Measurements from ENCODE around the gene FOCAD. TPM values are rescaled to one million over a fixed set of nuclear protein-coding genes. Genes with fewer than 3 reads are reported as not detected.

FOCAD gene
- total RNA-seq, 1 donor = 45.6 TPM

DNA sequence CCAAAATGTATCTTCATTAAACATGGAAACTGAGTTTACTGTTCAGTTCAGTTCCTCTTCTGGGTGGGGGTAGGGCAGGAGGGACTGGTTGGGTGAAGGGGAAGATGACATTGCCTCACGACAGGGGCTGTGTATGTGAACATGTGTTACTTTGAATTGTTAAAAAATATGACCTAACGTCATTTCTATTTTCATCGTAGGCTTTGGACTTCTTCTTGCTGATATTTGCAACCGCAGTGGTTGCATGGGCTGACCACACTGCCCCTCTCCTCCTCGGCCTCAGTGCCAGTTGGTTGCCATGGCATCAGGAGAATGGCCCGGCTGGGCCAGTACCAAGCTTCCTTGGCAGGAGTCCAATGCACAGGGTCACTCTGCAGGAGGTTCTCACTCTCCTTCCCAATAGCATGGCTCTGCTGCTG lies 305.9 kb downstream of the FOCAD start:
- Histone ChIP-seq H3K27me3 (ENCODE audit: insufficient read depth, low read length) (no peaks in the 10 kb centered on the region), H2AFZ (ENCODE audit: low read length) (no peak overlapping the region), H3K79me2 (ENCODE audit: insufficient read depth, low read length) (no peaks in the 10 kb centered on the region), H3K4me2 (ENCODE audit: insufficient read depth, low read length) (no peak overlapping the region), H3K36me3 (ENCODE audit: insufficient read depth, low read length) (peaks cover 18% of the 10 kb centered on the region), H3K9me3 (ENCODE audit: low read depth, low read length) (no peaks in the 10 kb centered on the region), H3K4me3 (ENCODE audit: insufficient read depth, low read length) (no peak overlapping the region), H3K27ac (ENCODE audit: low read depth, low read length) (no peak overlapping the region), H4K20me1 (ENCODE audit: insufficient read depth, low read length) (no peaks in the 10 kb centered on the region), H3K4me1 (ENCODE audit: insufficient read depth, low read length) (peaks cover 10% of the 10 kb centered on the region)
- peak; percentile 18 for DNase-seq (ENCODE audit: insufficient read length, low spot score, missing footprints)
- TF ChIP-seq, protein P1, sequence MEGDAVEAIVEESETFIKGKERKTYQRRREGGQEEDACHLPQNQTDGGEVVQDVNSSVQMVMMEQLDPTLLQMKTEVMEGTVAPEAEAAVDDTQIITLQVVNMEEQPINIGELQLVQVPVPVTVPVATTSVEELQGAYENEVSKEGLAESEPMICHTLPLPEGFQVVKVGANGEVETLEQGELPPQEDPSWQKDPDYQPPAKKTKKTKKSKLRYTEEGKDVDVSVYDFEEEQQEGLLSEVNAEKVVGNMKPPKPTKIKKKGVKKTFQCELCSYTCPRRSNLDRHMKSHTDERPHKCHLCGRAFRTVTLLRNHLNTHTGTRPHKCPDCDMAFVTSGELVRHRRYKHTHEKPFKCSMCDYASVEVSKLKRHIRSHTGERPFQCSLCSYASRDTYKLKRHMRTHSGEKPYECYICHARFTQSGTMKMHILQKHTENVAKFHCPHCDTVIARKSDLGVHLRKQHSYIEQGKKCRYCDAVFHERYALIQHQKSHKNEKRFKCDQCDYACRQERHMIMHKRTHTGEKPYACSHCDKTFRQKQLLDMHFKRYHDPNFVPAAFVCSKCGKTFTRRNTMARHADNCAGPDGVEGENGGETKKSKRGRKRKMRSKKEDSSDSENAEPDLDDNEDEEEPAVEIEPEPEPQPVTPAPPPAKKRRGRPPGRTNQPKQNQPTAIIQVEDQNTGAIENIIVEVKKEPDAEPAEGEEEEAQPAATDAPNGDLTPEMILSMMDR (IDR thresholded peaks at IDR 0.05; ENCODE audit: extremely low read depth, low read depth, low read length) = no peak

DNA sequence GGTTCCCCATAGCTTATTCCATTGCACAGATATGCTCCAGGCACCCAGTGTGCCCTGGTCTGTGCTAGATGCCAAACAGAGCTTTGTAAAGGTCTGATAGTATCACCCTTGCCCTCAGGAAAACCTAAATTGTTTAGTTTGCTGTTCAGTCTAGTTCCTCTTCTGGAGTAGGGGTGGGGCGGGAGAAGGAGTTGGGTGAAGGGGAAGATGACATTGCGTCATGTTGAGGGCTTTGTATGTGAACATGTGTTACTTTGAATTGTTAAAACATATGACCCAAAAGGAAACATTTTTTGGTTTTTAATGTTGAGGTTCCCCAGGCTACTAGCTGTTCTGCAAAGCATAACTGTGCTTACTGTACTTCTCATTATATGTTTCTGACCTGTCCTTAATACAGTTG lies 306.8 kb downstream of the FOCAD start:
- TF ChIP-seq, protein P1 (IDR thresholded peaks at IDR 0.05; ENCODE audit: extremely low read depth, low read depth, low read length) = no peak
- no peaks in the 10 kb centered on the region for H4K20me1 ChIP-seq (ENCODE audit: insufficient read depth, low read length)
- no peaks in the 10 kb centered on the region for H3K79me2 ChIP-seq (ENCODE audit: insufficient read depth, low read length)
- H3K36me3 ChIP-seq (ENCODE audit: insufficient read depth, low read length) = peaks cover 24% of the 10 kb centered on the region
- H2AFZ ChIP-seq (ENCODE audit: low read length) = no peak overlapping the region
- H3K4me1 ChIP-seq (ENCODE audit: insufficient read depth, low read length) = peaks cover 10% of the 10 kb centered on the region
- H3K9me3 ChIP-seq (ENCODE audit: low read depth, low read length) = no peaks in the 10 kb centered on the region
- no peak for DNase-seq (ENCODE audit: insufficient read length, low spot score, missing footprints)
- no peaks in the 10 kb centered on the region for H3K27me3 ChIP-seq (ENCODE audit: insufficient read depth, low read length)
- H3K4me3 ChIP-seq (ENCODE audit: insufficient read depth, low read length) = no peak overlapping the region
- no peak overlapping the region for H3K27ac ChIP-seq (ENCODE audit: low read depth, low read length)
- H3K4me2 ChIP-seq (ENCODE audit: insufficient read depth, low read length) = no peak overlapping the region

DNA sequence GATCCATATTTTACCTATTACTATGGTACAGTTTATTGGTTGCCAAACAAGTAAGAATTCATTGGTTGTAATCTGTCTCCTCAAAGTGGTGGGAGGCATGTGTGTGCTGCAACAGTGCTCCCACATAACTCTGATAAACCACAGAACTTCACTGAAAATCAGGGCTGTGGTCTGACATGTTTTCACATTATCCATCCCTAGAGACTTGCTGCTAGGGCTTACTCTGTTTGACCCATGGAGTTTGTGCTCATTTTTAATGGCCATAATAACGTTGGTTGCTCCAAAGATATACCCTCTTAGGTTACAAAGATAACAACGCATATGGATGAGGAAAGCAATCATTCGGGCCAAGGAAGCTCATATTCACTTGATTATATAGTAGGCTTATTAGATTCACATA lies 310.4 kb downstream of the FOCAD start:
- Histone ChIP-seq H3K79me2 (ENCODE audit: insufficient read depth, low read length) (no peaks in the 10 kb centered on the region), H2AFZ (ENCODE audit: low read length) (no peak overlapping the region), H3K9me3 (ENCODE audit: low read depth, low read length) (no peaks in the 10 kb centered on the region), H3K27ac (ENCODE audit: low read depth, low read length) (no peak overlapping the region), H4K20me1 (ENCODE audit: insufficient read depth, low read length) (no peaks in the 10 kb centered on the region), H3K4me3 (ENCODE audit: insufficient read depth, low read length) (no peak overlapping the region), H3K36me3 (ENCODE audit: insufficient read depth, low read length) (peaks cover 27% of the 10 kb centered on the region), H3K4me1 (ENCODE audit: insufficient read depth, low read length) (peaks cover 3% of the 10 kb centered on the region), H3K4me2 (ENCODE audit: insufficient read depth, low read length) (no peak overlapping the region), H3K27me3 (ENCODE audit: insufficient read depth, low read length) (no peaks in the 10 kb centered on the region)
- DNase-seq (ENCODE audit: insufficient read length, low spot score, missing footprints) = peak; percentile 0
- TF ChIP-seq, protein P1 (IDR thresholded peaks at IDR 0.05; ENCODE audit: extremely low read depth, low read depth, low read length) = no peak

DNA sequence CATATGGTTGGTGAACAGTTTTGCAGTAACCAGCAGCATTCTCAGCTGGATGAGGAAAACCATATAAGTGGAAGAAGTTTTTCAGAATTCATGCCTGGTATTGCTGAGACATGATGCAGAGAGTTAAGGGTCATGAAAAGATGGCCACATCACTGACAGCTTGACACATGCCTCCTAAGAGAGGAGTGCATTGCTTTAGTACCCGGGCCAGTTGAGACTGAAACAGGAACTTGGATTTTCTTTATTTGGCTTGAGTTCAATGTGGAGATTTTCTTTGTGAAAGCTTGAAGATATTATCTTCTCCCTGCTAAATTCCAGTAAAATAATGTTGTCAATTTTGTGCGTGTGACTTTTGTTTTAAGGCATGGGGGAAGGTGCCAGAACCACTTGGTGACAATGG lies 311.6 kb downstream of the FOCAD start:
- Histone ChIP-seq H3K4me3 (ENCODE audit: insufficient read depth, low read length) (no peak overlapping the region), H3K9me3 (ENCODE audit: low read depth, low read length) (no peaks in the 10 kb centered on the region), H3K4me2 (ENCODE audit: insufficient read depth, low read length) (no peak overlapping the region), H3K27ac (ENCODE audit: low read depth, low read length) (no peak overlapping the region), H3K36me3 (ENCODE audit: insufficient read depth, low read length) (peaks cover 21% of the 10 kb centered on the region), H4K20me1 (ENCODE audit: insufficient read depth, low read length) (no peaks in the 10 kb centered on the region), H3K79me2 (ENCODE audit: insufficient read depth, low read length) (no peaks in the 10 kb centered on the region), H3K27me3 (ENCODE audit: insufficient read depth, low read length) (no peaks in the 10 kb centered on the region), H2AFZ (ENCODE audit: low read length) (no peak overlapping the region), H3K4me1 (ENCODE audit: insufficient read depth, low read length) (peaks cover 2% of the 10 kb centered on the region)
- TF ChIP-seq, protein P1 (IDR thresholded peaks at IDR 0.05; ENCODE audit: extremely low read depth, low read depth, low read length) = no peak
- DNase-seq (ENCODE audit: insufficient read length, low spot score, missing footprints) = no peak
